ENCODE data around the gene MMP10. TPM values are rescaled to one million over a fixed set of nuclear protein-coding genes. Genes with fewer than 3 reads are reported as not detected.
"Not testable (repeated sequence)": the region's sequence is repeated elsewhere in the genome, so short reads cannot be mapped to it uniquely, and the experiment has no call there.

The MMP10 gene
- polyA plus RNA-seq, 6 donors from 2014 or later: not detected

- H3K27ac Mint-ChIP-seq: no peak overlapping the region
- H3K4me3 Mint-ChIP-seq: no peak overlapping the region
- no peaks in the 10 kb centered on the region for H3K36me3 Mint-ChIP-seq
- H3K27me3 Mint-ChIP-seq: peaks cover 9 to 26% (median 16%) of the 10 kb centered on the region in 3 donors
- DNase-seq (no peak), ATAC-seq (ENCODE audit: low read depth in 2 of 2) (no peak)
- no peaks in the 10 kb centered on the region for H3K4me1 Mint-ChIP-seq
- peaks cover 0 to 5% (median 0%) of the 10 kb centered on the region in 7 donors for H3K9me3 Mint-ChIP-seq
Measured at GRCh38 chr11:102770191-102770590, 10.2 kb downstream of the MMP10 start.

- peaks cover 0 to 11% (median 0%) of the 10 kb centered on the region in 7 donors for H3K9me3 Mint-ChIP-seq
- no peaks in the 10 kb centered on the region for H3K4me1 Mint-ChIP-seq
- H3K36me3 Mint-ChIP-seq: no peaks in the 10 kb centered on the region
- no peak overlapping the region for H3K4me3 Mint-ChIP-seq
- DNase-seq (no peak), ATAC-seq (ENCODE audit: low read depth in 2 of 2) (no peak)
- no peak overlapping the region for H3K27ac Mint-ChIP-seq
- peaks cover 12 to 22% (median 22%) of the 10 kb centered on the region in 3 donors for H3K27me3 Mint-ChIP-seq
Measured at GRCh38 chr11:102767800-102768199, 12.6 kb downstream of the MMP10 start.

- H3K9me3 Mint-ChIP-seq: peaks cover 0 to 7% (median 0%) of the 10 kb centered on the region in 7 donors
- H3K4me3 Mint-ChIP-seq: no peak overlapping the region
- DNase-seq (no peak), ATAC-seq (ENCODE audit: low read depth in 2 of 2) (no peak)
- no peaks in the 10 kb centered on the region for H3K4me1 Mint-ChIP-seq
- H3K27ac Mint-ChIP-seq: no peak overlapping the region
- H3K27me3 Mint-ChIP-seq: peaks cover 12 to 16% (median 16%) of the 10 kb centered on the region in 3 donors
- H3K36me3 Mint-ChIP-seq: no peaks in the 10 kb centered on the region
Measured at GRCh38 chr11:102763440-102763839, 17.0 kb downstream of the MMP10 start.

- peaks cover 0 to 4% (median 0%) of the 10 kb centered on the region in 3 donors for H3K4me1 Mint-ChIP-seq
- DNase-seq (no peak), ATAC-seq (ENCODE audit: low read depth in 2 of 2) (no peak)
- peaks cover 0 to 7% (median 0%) of the 10 kb centered on the region in 7 donors for H3K9me3 Mint-ChIP-seq
- H3K4me3 Mint-ChIP-seq: no peak overlapping the region
- no peaks in the 10 kb centered on the region for H3K36me3 Mint-ChIP-seq
- H3K27me3 Mint-ChIP-seq: peaks cover 15 to 23% (median 19%) of the 10 kb centered on the region in 3 donors
- no peak overlapping the region for H3K27ac Mint-ChIP-seq
Measured at GRCh38 chr11:102762361-102762767, 18.1 kb downstream of the MMP10 start.

- H3K4me1 Mint-ChIP-seq: peaks cover 0 to 4% (median 0%) of the 10 kb centered on the region in 3 donors
- DNase-seq (no peak), ATAC-seq (ENCODE audit: low read depth in 2 of 2) (no peak)
- peaks cover 0 to 7% (median 0%) of the 10 kb centered on the region in 7 donors for H3K9me3 Mint-ChIP-seq
- H3K4me3 Mint-ChIP-seq: no peak overlapping the region
- no peaks in the 10 kb centered on the region for H3K36me3 Mint-ChIP-seq
- H3K27ac Mint-ChIP-seq: no peak overlapping the region
- peaks cover 17 to 29% (median 19%) of the 10 kb centered on the region in 3 donors for H3K27me3 Mint-ChIP-seq
Measured at GRCh38 chr11:102761646-102762238, 18.7 kb downstream of the MMP10 start.

GRCh38 chr11:102760344-102761035 lies 19.9 kb downstream of the MMP10 start:
- Mint-ChIP-seq H3K36me3 (no peaks in the 10 kb centered on the region), H3K4me3 (no peak overlapping the region), H3K27me3 (peaks cover 20 to 38% (median 20%) of the 10 kb centered on the region in 3 donors), H3K9me3 (peaks cover 0 to 7% (median 0%) of the 10 kb centered on the region in 7 donors), H3K4me1 (peaks cover 0 to 4% (median 0%) of the 10 kb centered on the region in 3 donors), H3K27ac (no peak overlapping the region)
- ATAC-seq (ENCODE audit: low read depth in 2 of 2): no peak
- no peak for DNase-seq

- Mint-ChIP-seq H3K4me1 (peaks cover 0 to 4% (median 0%) of the 10 kb centered on the region in 3 donors), H3K36me3 (no peaks in the 10 kb centered on the region), H3K27ac (no peak overlapping the region), H3K27me3 (peaks cover 35 to 38% (median 37%) of the 10 kb centered on the region in 3 donors), H3K4me3 (no peak overlapping the region), H3K9me3 (no peaks in the 10 kb centered on the region)
- no peak for ATAC-seq (ENCODE audit: low read depth in 2 of 2)
- DNase-seq: no peak
Measured at GRCh38 chr11:102757823-102758549, 22.4 kb downstream of the MMP10 start.

GRCh38 chr11:102753267-102753666 lies 27.2 kb downstream of the MMP10 start:
- H3K9me3 Mint-ChIP-seq: peaks cover 0 to 8% (median 3%) of the 10 kb centered on the region in 7 donors
- peak overlapping the region in 1 of 6 donors; percentile 1 for H3K27ac Mint-ChIP-seq
- no peak overlapping the region for H3K4me3 Mint-ChIP-seq
- ATAC-seq (ENCODE audit: low read depth in 2 of 2) (no peak), DNase-seq (no peak)
- H3K4me1 Mint-ChIP-seq: peaks cover 0 to 4% (median 0%) of the 10 kb centered on the region in 3 donors
- no peaks in the 10 kb centered on the region for H3K36me3 Mint-ChIP-seq
- H3K27me3 Mint-ChIP-seq: peaks cover 32 to 42% (median 35%) of the 10 kb centered on the region in 3 donors

- Mint-ChIP-seq H3K4me1 (no peaks in the 10 kb centered on the region), H3K4me3 (no peak overlapping the region), H3K36me3 (peaks cover 0 to 10% of the 10 kb centered on the region in 2 donors), H3K27ac (no peak overlapping the region), H3K9me3 (peaks cover 3 to 13% (median 11%) of the 10 kb centered on the region in 7 donors), H3K27me3 (peaks cover 27 to 40% (median 32%) of the 10 kb centered on the region in 3 donors)
- DNase-seq: no peak
- ATAC-seq (ENCODE audit: low read depth in 2 of 2): no peak
Measured at GRCh38 chr11:102751673-102752072, 28.8 kb downstream of the MMP10 start.

GRCh38 chr11:102749101-102749722 lies 31.2 kb downstream of the MMP10 start:
- Mint-ChIP-seq H3K36me3 (peaks cover 0 to 10% of the 10 kb centered on the region in 2 donors), H3K4me3 (no peak overlapping the region), H3K4me1 (no peaks in the 10 kb centered on the region), H3K9me3 (peaks cover 5 to 17% (median 13%) of the 10 kb centered on the region in 7 donors), H3K27ac (no peak overlapping the region), H3K27me3 (peaks cover 12 to 32% (median 18%) of the 10 kb centered on the region in 3 donors)
- DNase-seq (no peak), ATAC-seq (ENCODE audit: low read depth in 2 of 2) (no peak)

- H3K27me3 Mint-ChIP-seq: peaks cover 5 to 24% (median 18%) of the 10 kb centered on the region in 3 donors
- peaks cover 5 to 17% (median 13%) of the 10 kb centered on the region in 7 donors for H3K9me3 Mint-ChIP-seq
- DNase-seq; H3K4me3 Mint-ChIP-seq; H3K27ac Mint-ChIP-seq; H3K4me1 Mint-ChIP-seq; ATAC-seq (ENCODE audit: low read depth in 2 of 2): not testable (repeated sequence)
- peaks cover 0 to 10% of the 10 kb centered on the region in 2 donors for H3K36me3 Mint-ChIP-seq
Measured at GRCh38 chr11:102746746-102747578, 33.5 kb downstream of the MMP10 start.

- Mint-ChIP-seq H3K4me3 (no peak overlapping the region), H3K4me1 (no peaks in the 10 kb centered on the region), H3K36me3 (no peaks in the 10 kb centered on the region), H3K9me3 (peaks cover 0 to 13% (median 4%) of the 10 kb centered on the region in 7 donors), H3K27ac (no peak overlapping the region), H3K27me3 (peaks cover 16 to 28% (median 17%) of the 10 kb centered on the region in 3 donors)
- DNase-seq: no peak
- ATAC-seq (ENCODE audit: low read depth in 2 of 2): no peak
Measured at GRCh38 chr11:102734650-102735049, 45.8 kb downstream of the MMP10 start.
